ENCODE measurements around the gene SLC6A7. TPM values are rescaled to one million over a fixed set of nuclear protein-coding genes. Genes with fewer than 3 reads are reported as not detected.

The SLC6A7 gene
- total RNA-seq, 1 donor from 2014 or later: not detected

GRCh38 chr5:150186897-150187296 lies 3.0 kb upstream of the SLC6A7 start:
- Mint-ChIP-seq H3K4me1 (no peaks in the 10 kb centered on the region), H3K36me3 (ENCODE audit: low read depth) (no peaks in the 10 kb centered on the region), H3K4me3 (no peak overlapping the region), H3K27me3 (peaks cover 22% of the 10 kb centered on the region), H3K27ac (no peak overlapping the region), H3K9me3 (no peaks in the 10 kb centered on the region)
- no peak for ATAC-seq (ENCODE audit: low read depth)
- TF ChIP-seq CTCF (IDR thresholded peaks at IDR 0.05): no peak
- intact Hi-C loops (cut with micrococcal nuclease): no loop called here
- no peak for DNase-seq
- CTCF ChIA-PET: no interaction called here
- POLR2A ChIA-PET: no interaction called here

GRCh38 chr5:150188146-150188842 lies 1.6 kb upstream of the SLC6A7 start:
- CTCF ChIA-PET: no interaction called here
- Mint-ChIP-seq H3K27ac (no peak overlapping the region), H3K4me1 (no peaks in the 10 kb centered on the region), H3K27me3 (peaks cover 26% of the 10 kb centered on the region), H3K9me3 (no peaks in the 10 kb centered on the region), H3K4me3 (no peak overlapping the region), H3K36me3 (ENCODE audit: low read depth) (no peaks in the 10 kb centered on the region)
- intact Hi-C loops (cut with micrococcal nuclease): no loop called here
- DNase-seq: no peak
- no peak for TF ChIP-seq CTCF (IDR thresholded peaks at IDR 0.05)
- POLR2A ChIA-PET: no interaction called here
- ATAC-seq (ENCODE audit: low read depth): no peak

- TF ChIP-seq CTCF (IDR thresholded peaks at IDR 0.05): no peak
- Mint-ChIP-seq H3K27ac (no peak overlapping the region), H3K4me1 (no peaks in the 10 kb centered on the region), H3K9me3 (no peaks in the 10 kb centered on the region), H3K27me3 (peaks cover 26% of the 10 kb centered on the region), H3K4me3 (no peak overlapping the region), H3K36me3 (ENCODE audit: low read depth) (no peaks in the 10 kb centered on the region)
- ChIA-PET POLR2A (no interaction called here), CTCF (no interaction called here)
- no peak for ATAC-seq (ENCODE audit: low read depth)
- intact Hi-C loops (cut with micrococcal nuclease): no loop called here
- no peak for DNase-seq
Measured at GRCh38 chr5:150189326-150189725, 536 bp upstream of the SLC6A7 start.

- Mint-ChIP-seq H3K27ac (no peak overlapping the region), H3K27me3 (peaks cover 29% of the 10 kb centered on the region), H3K9me3 (no peaks in the 10 kb centered on the region), H3K36me3 (ENCODE audit: low read depth) (no peaks in the 10 kb centered on the region), H3K4me1 (no peaks in the 10 kb centered on the region), H3K4me3 (no peak overlapping the region)
- ATAC-seq (ENCODE audit: low read depth) (no peak), DNase-seq (no peak)
- POLR2A ChIA-PET: no interaction called here
- TF ChIP-seq CTCF (IDR thresholded peaks at IDR 0.05): no peak
- intact Hi-C loops (cut with micrococcal nuclease): no loop called here
- CTCF ChIA-PET: no interaction called here
Measured at GRCh38 chr5:150190503-150190979, 679 bp downstream of the SLC6A7 start.

- DNase-seq (no peak), ATAC-seq (ENCODE audit: low read depth) (no peak)
- no peak overlapping the region for H3K27ac Mint-ChIP-seq
- intact Hi-C loops (cut with micrococcal nuclease): no loop called here
- no peaks in the 10 kb centered on the region for H3K4me1 Mint-ChIP-seq
- H3K36me3 Mint-ChIP-seq (ENCODE audit: low read depth): no peaks in the 10 kb centered on the region
- no peak overlapping the region for H3K4me3 Mint-ChIP-seq
- no peaks in the 10 kb centered on the region for H3K9me3 Mint-ChIP-seq
- ChIA-PET CTCF (no interaction called here), POLR2A (no interaction called here)
- peaks cover 29% of the 10 kb centered on the region for H3K27me3 Mint-ChIP-seq
- TF ChIP-seq CTCF (IDR thresholded peaks at IDR 0.05): no peak
Measured at GRCh38 chr5:150190987-150191386, 1.1 kb downstream of the SLC6A7 start.
